Cortex of kidney (tissue), 1 donor: Measurements from ENCODE around the gene TRIM63.

Source experiments
- DNase-seq: peaks from one replicate; lab custom pipeline; 2025; lab: John Stamatoyannopoulos, UW

Gene TRIM63

GRCh38 chr1:26057189-26057588 is 10.2 kb downstream of the TRIM63 start:
- no peak for DNase-seq

- DNase-seq: no peak
Measured at GRCh38 chr1:26055041-26055440, 12.4 kb downstream of the TRIM63 start.

- DNase-seq: no peak
Measured at GRCh38 chr1:26053718-26054560, 13.5 kb downstream of the TRIM63 start.

- no peak for DNase-seq
Measured at GRCh38 chr1:26050248-26050640, 17.2 kb downstream of the TRIM63 start.

GRCh38 chr1:26049531-26050247 is 17.7 kb downstream of the TRIM63 start:
- DNase-seq: no peak

GRCh38 chr1:26047278-26047874 is 20.1 kb downstream of the TRIM63 start:
- DNase-seq: no peak

- no peak for DNase-seq
Measured at GRCh38 chr1:26046246-26047095, 21.0 kb downstream of the TRIM63 start.

- no peak for DNase-seq
Measured at GRCh38 chr1:26045722-26046245, 21.6 kb downstream of the TRIM63 start, which contains the start of gene SLC30A2. Gene SLC30A2, minus strand, starts transcription at chr1:26046118. Its CDS starts 222 bp downstream, at chr1:26045896.

GRCh38 chr1:26044971-26045721 is 22.3 kb downstream of the TRIM63 start:
- DNase-seq: no peak

GRCh38 chr1:26044414-26044813 is 23.0 kb downstream of the TRIM63 start:
- no peak for DNase-seq

- no peak for DNase-seq
Measured at GRCh38 chr1:26043765-26044164, 23.7 kb downstream of the TRIM63 start.

- no peak for DNase-seq
Measured at GRCh38 chr1:26041978-26042377, 25.5 kb downstream of the TRIM63 start.

- DNase-seq: no peak
Measured at GRCh38 chr1:26041401-26041800, 26.0 kb downstream of the TRIM63 start.

GRCh38 chr1:26038904-26039303 is 28.5 kb downstream of the TRIM63 start:
- DNase-seq: no peak

- no peak for DNase-seq
Measured at GRCh38 chr1:26038477-26038876, 29.0 kb downstream of the TRIM63 start.

GRCh38 chr1:26037904-26038303 is 29.5 kb downstream of the TRIM63 start:
- no peak for DNase-seq

GRCh38 chr1:26036756-26037281 is 30.6 kb downstream of the TRIM63 start:
- no peak for DNase-seq

- DNase-seq: peak; percentile 27
Measured at GRCh38 chr1:26035959-26036755, 31.3 kb downstream of the TRIM63 start.

GRCh38 chr1:26035203-26035958 is 32.0 kb downstream of the TRIM63 start:
- peak; percentile 60 for DNase-seq
